Breast epithelium (tissue), 3 donors: ENCODE data around the gene FUCA2.

ENCODE experiments used
- POLR2A ChIP-seq: fragments of 450-650 bp; IDR thresholded peaks from one replicate; pipeline ENCODE4 v1.6.1; 2016; ENCODE audit warnings: antibody characterized with exemption, mild to moderate bottlenecking, moderate library complexity
- POLR2AphosphoS5 ChIP-seq, 3 donors: sonication (generic); formaldehyde crosslinking; IDR thresholded peaks; one replicate each; pipeline ENCODE4 v1.6.1; 2017; ENCODE audit warnings: antibody characterized with exemption in 3 of 3
- TF ChIP-seq, protein P1 (sequence below), 3 donors: fragments of 450-650 bp; IDR thresholded peaks; one replicate each; pipeline ENCODE4 v1.5.1; 2016 to 2017; ENCODE audit warnings: antibody characterized with exemption in 3 of 3, mild to moderate bottlenecking in 3 of 3, moderate library complexity in 3 of 3

DNA sequence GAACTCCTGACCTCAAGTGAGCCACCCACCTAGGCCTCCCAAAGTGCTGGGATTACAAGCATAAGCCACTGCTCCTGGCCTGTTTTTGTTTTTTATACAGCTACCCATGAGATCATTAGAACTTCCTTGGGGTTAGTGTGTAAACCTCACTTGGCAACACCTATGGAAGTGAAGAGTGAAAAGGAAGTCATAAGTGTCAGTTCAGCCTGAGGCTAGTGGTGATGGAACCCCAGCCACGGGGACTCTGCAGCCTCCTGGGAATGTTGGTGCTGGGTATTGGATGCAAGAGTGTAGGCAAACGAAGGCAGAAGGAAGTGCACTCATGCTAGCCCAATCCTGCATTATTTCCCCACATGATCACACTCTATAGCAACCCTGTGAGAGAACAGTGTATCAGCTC lies 33.6 kb upstream of the FUCA2 start:
- TF ChIP-seq, protein P1, sequence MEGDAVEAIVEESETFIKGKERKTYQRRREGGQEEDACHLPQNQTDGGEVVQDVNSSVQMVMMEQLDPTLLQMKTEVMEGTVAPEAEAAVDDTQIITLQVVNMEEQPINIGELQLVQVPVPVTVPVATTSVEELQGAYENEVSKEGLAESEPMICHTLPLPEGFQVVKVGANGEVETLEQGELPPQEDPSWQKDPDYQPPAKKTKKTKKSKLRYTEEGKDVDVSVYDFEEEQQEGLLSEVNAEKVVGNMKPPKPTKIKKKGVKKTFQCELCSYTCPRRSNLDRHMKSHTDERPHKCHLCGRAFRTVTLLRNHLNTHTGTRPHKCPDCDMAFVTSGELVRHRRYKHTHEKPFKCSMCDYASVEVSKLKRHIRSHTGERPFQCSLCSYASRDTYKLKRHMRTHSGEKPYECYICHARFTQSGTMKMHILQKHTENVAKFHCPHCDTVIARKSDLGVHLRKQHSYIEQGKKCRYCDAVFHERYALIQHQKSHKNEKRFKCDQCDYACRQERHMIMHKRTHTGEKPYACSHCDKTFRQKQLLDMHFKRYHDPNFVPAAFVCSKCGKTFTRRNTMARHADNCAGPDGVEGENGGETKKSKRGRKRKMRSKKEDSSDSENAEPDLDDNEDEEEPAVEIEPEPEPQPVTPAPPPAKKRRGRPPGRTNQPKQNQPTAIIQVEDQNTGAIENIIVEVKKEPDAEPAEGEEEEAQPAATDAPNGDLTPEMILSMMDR (IDR thresholded peaks at IDR 0.05): no peak
- TF ChIP-seq POLR2AphosphoS5 (IDR thresholded peaks at IDR 0.05): no peak
- no peak for TF ChIP-seq POLR2A
